GM23338 (cell line): ENCODE data around the gene CAV2. TPM values are rescaled to one million over a fixed set of nuclear protein-coding genes. Genes with fewer than 3 reads are reported as not detected.

Source experiments
- ATAC-seq: fragments of 200-7000 bp; cut with Tn5 transposase; 3 replicates; pipeline ENCODE4 v1.9.1; 2020
- DNase-seq: peaks from one replicate; pipeline ENCODE4 v3.0.0-alpha.2; 2015; ENCODE audit warnings: low spot score
- H2AFZ ChIP-seq: fragments of 200-600 bp; sonication (generic); 2 replicates; pipeline ENCODE4 v1.8.0; 2016; ENCODE audit warnings: antibody characterized with exemption, mild to moderate bottlenecking, moderate library complexity
- H3F3A ChIP-seq: fragments of 200-600 bp; sonication (generic); replicated peaks from 2 replicates; pipeline ENCODE4 v1.8.0; 2017; ENCODE audit warnings: antibody characterized with exemption, mixed run types, low read depth
- H3K27ac ChIP-seq: fragments of 200-600 bp; sonication (generic); 2 replicates; pipeline ENCODE4 v1.6.1; 2016; ENCODE audit warnings: low read depth
- H3K27me3 ChIP-seq: fragments of 200-600 bp; sonication (generic); 2 replicates; pipeline ENCODE4 v1.8.0; 2016; ENCODE audit warnings: mild to moderate bottlenecking, mixed run types, moderate library complexity; ENCODE audit not compliant: insufficient read depth
- H3K36me3 ChIP-seq: fragments of 200-600 bp; sonication (generic); 2 replicates; pipeline ENCODE4 v1.8.0; 2016; ENCODE audit warnings: mild to moderate bottlenecking; ENCODE audit not compliant: insufficient read depth
- H3K4me1 ChIP-seq: fragments of 200-600 bp; sonication (generic); 2 replicates; pipeline ENCODE4 v1.8.0; 2016; ENCODE audit warnings: mild to moderate bottlenecking, moderate library complexity; ENCODE audit not compliant: insufficient read depth
- H3K4me2 ChIP-seq: fragments of 200-600 bp; sonication (generic); 2 replicates; pipeline ENCODE4 v1.7.1; 2017; ENCODE audit warnings: mixed run types
- H3K4me3 ChIP-seq: fragments of 200-600 bp; sonication (generic); 2 replicates; pipeline ENCODE4 v1.6.1; 2016; ENCODE audit warnings: mixed run types
- H3K79me2 ChIP-seq: fragments of 200-600 bp; sonication (generic); replicated peaks from 2 replicates; pipeline ENCODE4 v1.8.0; 2017; ENCODE audit warnings: mild to moderate bottlenecking; ENCODE audit not compliant: insufficient read depth
- H3K9me2 ChIP-seq: fragments of 200-600 bp; sonication (generic); 2 replicates; pipeline ENCODE4 v1.8.0; 2017; ENCODE audit not compliant: insufficient read depth
- H4K20me1 ChIP-seq: fragments of 200-600 bp; sonication (generic); replicated peaks from 2 replicates; pipeline ENCODE4 v1.8.0; 2017; ENCODE audit warnings: mild to moderate bottlenecking; ENCODE audit not compliant: insufficient read depth
- H3K27ac Mint-ChIP-seq: 2 replicates; pipeline ENCODE4 v1.8.0; 2020; ENCODE audit warnings: inconsistent platforms, mild to moderate bottlenecking, moderate library complexity, mixed read lengths
- H3K27me3 Mint-ChIP-seq: 3 replicates; pipeline ENCODE4 v1.8.0; 2022; ENCODE audit warnings: low read depth, mild to moderate bottlenecking, moderate library complexity, mixed read lengths, inconsistent platforms; ENCODE audit not compliant: insufficient read depth, poor library complexity
- H3K36me3 Mint-ChIP-seq: 3 replicates; pipeline ENCODE4 v1.8.0; 2021; ENCODE audit warnings: low read depth, mild to moderate bottlenecking, inconsistent platforms, moderate library complexity, mixed read lengths
- H3K4me1 Mint-ChIP-seq: 3 replicates; pipeline ENCODE4 v1.8.0; 2020; ENCODE audit warnings: mild to moderate bottlenecking, inconsistent platforms, mixed read lengths
- H3K4me3 Mint-ChIP-seq: 3 replicates; pipeline ENCODE4 v1.8.0; 2021; ENCODE audit warnings: moderate library complexity, mild to moderate bottlenecking, inconsistent platforms, mixed read lengths
- H3K9me3 Mint-ChIP-seq: 3 replicates; pipeline ENCODE4 v1.8.0; 2020; ENCODE audit warnings: moderate library complexity, mild to moderate bottlenecking, inconsistent platforms, mixed read lengths
- EZH2 ChIP-seq: fragments of 200-600 bp; sonication (generic); IDR thresholded peaks from one replicate; pipeline ENCODE4 v1.8.0; 2017; ENCODE audit warnings: antibody characterized with exemption, mild to moderate bottlenecking, low read depth; ENCODE audit not compliant: unreplicated experiment
- EZH2phosphoT487 ChIP-seq: fragments of 200-600 bp; sonication (generic); IDR thresholded peaks from one replicate; pipeline ENCODE4 v1.8.1; 2018; ENCODE audit warnings: antibody characterized with exemption; ENCODE audit not compliant: unreplicated experiment
- JUNB ChIP-seq: IDR thresholded peaks from one replicate; pipeline ENCODE4 v1.6.1; 2016; ENCODE audit warnings: antibody characterized with exemption; ENCODE audit not compliant: unreplicated experiment
- NANOG ChIP-seq: IDR thresholded peaks from 2 replicates; pipeline ENCODE4 v1.6.1; 2016; ENCODE audit warnings: antibody characterized with exemption, borderline replicate concordance
- POLR2AphosphoS5 ChIP-seq: IDR thresholded peaks from 2 replicates; pipeline ENCODE4 v1.6.1; 2016; ENCODE audit warnings: antibody characterized with exemption, low read depth
- ZNF114 ChIP-seq: fragments of 250-450 bp; sonication (Bioruptor Pico); IDR thresholded peaks from 2 replicates; pipeline ENCODE4 v1.5.0; 2020; ENCODE audit warnings: mild to moderate bottlenecking, moderate library complexity
- ZNF331 ChIP-seq: fragments of 250-450 bp; sonication (Bioruptor Pico); IDR thresholded peaks from 2 replicates; pipeline ENCODE4 v1.5.0; 2020; ENCODE audit warnings: low read depth, mild to moderate bottlenecking, moderate library complexity
- polyA plus RNA-seq: library from polyadenylated mRNA; unstranded; fragments of >200 nt; fragmentation: Nextera tagmentation; extraction: Ambion mirVana; gene quantifications from 2 replicates; pipeline ENCODE4 v1.2.1, GENCODE V29; 2016
- total RNA-seq: library from RNA; depleted of rRNA; stranded (reverse); fragments of >200 nt; shearing (Covaris generic); gene quantifications from 2 replicates; pipeline ENCODE4 v1.2.3, GENCODE V29; 2014
- TF ChIP-seq, protein P1 (sequence below): IDR thresholded peaks from 2 replicates; pipeline ENCODE4 v1.6.1; 2016; ENCODE audit warnings: antibody characterized with exemption
- TF ChIP-seq, protein P2 (sequence below): fragments of 250-450 bp; sonication (Bioruptor Pico); IDR thresholded peaks from 2 replicates; pipeline ENCODE4 v1.5.0; 2020; ENCODE audit warnings: mild to moderate bottlenecking, moderate library complexity
- TF ChIP-seq, protein P3 (sequence below), 2 experiments: fragments of 200-600 bp in 1 of 2; sonication (generic) in 1 of 2; conservative IDR thresholded peaks; 2 replicates each; pipeline versions ENCODE4 v1.5.1 to v1.6.1; 2016 to 2017; ENCODE audit warnings: antibody characterized with exemption in 2 of 2, low read depth in 2 of 2, mild to moderate bottlenecking in 2 of 2, moderate library complexity in 1 of 2
- TF ChIP-seq, protein P4 (sequence below): IDR thresholded peaks from one replicate; pipeline ENCODE4 v1.6.1; 2018; ENCODE audit warnings: antibody characterized with exemption; ENCODE audit not compliant: unreplicated experiment

CAV2 gene
- total and polyA plus RNA-seq, 2 experiments from 2014 or later = 4.2 to 6.6 TPM

DNA sequence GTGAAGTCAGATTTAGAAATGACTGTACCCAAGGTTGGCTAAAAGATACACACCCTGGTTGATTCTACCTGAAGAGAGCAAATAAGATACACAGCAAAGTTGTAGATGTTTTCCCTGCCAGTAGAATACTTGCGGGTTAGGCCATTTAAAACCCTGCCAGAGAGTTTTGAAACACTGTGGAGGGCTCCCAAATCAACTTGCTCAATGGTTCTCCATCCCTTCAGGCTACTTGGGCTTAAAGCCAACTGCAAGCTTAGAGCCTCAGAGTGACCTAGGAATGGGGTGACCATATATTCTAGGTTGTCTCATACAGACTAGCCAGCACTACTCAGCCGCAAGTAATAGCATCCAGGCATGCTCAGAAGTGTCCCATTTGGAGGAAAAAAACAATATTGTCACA, 35.3 kb downstream of the CAV2 start:
- H4K20me1 ChIP-seq = no peaks in the 10 kb centered on the region
- H3K79me2 ChIP-seq = no peaks in the 10 kb centered on the region
- no peaks in the 10 kb centered on the region; the same call in 1 of the 2 replicates for H3K4me1 ChIP-seq
- Mint-ChIP-seq H3K4me1 (no peaks in the 10 kb centered on the region; the same call in 1 of the 3 replicates), H3K36me3 (no peaks in the 10 kb centered on the region), H3K4me3 (no peak overlapping the region), H3K27ac (no peak overlapping the region), H3K9me3 (no peaks in the 10 kb centered on the region; the same call in 2 of the 3 replicates), H3K27me3 (no peaks in the 10 kb centered on the region)
- H3K9me2 ChIP-seq = no peaks in the 10 kb centered on the region
- ATAC-seq = no peak
- no peak overlapping the region for H3K27ac ChIP-seq
- DNase-seq = no peak
- H3K36me3 ChIP-seq = no peaks in the 10 kb centered on the region
- no peaks in the 10 kb centered on the region for H3F3A ChIP-seq
- TF ChIP-seq, protein P1, sequence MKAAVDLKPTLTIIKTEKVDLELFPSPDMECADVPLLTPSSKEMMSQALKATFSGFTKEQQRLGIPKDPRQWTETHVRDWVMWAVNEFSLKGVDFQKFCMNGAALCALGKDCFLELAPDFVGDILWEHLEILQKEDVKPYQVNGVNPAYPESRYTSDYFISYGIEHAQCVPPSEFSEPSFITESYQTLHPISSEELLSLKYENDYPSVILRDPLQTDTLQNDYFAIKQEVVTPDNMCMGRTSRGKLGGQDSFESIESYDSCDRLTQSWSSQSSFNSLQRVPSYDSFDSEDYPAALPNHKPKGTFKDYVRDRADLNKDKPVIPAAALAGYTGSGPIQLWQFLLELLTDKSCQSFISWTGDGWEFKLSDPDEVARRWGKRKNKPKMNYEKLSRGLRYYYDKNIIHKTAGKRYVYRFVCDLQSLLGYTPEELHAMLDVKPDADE = no peak
- TF ChIP-seq, protein P2, sequence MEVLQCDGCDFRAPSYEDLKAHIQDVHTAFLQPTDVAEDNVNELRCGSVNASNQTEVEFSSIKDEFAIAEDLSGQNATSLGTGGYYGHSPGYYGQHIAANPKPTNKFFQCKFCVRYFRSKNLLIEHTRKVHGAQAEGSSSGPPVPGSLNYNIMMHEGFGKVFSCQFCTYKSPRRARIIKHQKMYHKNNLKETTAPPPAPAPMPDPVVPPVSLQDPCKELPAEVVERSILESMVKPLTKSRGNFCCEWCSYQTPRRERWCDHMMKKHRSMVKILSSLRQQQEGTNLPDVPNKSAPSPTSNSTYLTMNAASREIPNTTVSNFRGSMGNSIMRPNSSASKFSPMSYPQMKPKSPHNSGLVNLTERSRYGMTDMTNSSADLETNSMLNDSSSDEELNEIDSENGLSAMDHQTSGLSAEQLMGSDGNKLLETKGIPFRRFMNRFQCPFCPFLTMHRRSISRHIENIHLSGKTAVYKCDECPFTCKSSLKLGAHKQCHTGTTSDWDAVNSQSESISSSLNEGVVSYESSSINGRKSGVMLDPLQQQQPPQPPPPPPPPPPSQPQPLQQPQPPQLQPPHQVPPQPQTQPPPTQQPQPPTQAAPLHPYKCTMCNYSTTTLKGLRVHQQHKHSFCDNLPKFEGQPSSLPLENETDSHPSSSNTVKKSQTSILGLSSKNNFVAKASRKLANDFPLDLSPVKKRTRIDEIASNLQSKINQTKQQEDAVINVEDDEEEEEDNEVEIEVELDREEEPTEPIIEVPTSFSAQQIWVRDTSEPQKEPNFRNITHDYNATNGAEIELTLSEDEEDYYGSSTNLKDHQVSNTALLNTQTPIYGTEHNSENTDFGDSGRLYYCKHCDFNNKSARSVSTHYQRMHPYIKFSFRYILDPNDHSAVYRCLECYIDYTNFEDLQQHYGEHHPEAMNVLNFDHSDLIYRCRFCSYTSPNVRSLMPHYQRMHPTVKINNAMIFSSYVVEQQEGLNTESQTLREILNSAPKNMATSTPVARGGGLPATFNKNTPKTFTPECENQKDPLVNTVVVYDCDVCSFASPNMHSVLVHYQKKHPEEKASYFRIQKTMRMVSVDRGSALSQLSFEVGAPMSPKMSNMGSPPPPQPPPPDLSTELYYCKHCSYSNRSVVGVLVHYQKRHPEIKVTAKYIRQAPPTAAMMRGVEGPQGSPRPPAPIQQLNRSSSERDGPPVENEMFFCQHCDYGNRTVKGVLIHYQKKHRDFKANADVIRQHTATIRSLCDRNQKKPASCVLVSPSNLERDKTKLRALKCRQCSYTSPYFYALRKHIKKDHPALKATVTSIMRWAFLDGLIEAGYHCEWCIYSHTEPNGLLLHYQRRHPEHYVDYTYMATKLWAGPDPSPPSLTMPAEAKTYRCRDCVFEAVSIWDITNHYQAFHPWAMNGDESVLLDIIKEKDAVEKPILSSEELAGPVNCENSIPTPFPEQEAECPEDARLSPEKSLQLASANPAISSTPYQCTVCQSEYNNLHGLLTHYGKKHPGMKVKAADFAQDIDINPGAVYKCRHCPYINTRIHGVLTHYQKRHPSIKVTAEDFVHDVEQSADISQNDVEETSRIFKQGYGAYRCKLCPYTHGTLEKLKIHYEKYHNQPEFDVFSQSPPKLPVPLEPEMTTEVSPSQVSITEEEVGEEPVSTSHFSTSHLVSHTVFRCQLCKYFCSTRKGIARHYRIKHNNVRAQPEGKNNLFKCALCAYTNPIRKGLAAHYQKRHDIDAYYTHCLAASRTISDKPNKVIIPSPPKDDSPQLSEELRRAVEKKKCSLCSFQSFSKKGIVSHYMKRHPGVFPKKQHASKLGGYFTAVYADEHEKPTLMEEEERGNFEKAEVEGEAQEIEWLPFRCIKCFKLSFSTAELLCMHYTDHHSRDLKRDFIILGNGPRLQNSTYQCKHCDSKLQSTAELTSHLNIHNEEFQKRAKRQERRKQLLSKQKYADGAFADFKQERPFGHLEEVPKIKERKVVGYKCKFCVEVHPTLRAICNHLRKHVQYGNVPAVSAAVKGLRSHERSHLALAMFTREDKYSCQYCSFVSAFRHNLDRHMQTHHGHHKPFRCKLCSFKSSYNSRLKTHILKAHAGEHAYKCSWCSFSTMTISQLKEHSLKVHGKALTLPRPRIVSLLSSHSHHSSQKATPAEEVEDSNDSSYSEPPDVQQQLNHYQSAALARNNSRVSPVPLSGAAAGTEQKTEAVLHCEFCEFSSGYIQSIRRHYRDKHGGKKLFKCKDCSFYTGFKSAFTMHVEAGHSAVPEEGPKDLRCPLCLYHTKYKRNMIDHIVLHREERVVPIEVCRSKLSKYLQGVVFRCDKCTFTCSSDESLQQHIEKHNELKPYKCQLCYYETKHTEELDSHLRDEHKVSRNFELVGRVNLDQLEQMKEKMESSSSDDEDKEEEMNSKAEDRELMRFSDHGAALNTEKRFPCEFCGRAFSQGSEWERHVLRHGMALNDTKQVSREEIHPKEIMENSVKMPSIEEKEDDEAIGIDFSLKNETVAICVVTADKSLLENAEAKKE = no peak
- TF ChIP-seq JUNB = no peak
- no peak for TF ChIP-seq ZNF331 (CRISPR knock-in tag)
- TF ChIP-seq ZNF114 (CRISPR knock-in tag) = no peak
- TF ChIP-seq, protein P3, sequence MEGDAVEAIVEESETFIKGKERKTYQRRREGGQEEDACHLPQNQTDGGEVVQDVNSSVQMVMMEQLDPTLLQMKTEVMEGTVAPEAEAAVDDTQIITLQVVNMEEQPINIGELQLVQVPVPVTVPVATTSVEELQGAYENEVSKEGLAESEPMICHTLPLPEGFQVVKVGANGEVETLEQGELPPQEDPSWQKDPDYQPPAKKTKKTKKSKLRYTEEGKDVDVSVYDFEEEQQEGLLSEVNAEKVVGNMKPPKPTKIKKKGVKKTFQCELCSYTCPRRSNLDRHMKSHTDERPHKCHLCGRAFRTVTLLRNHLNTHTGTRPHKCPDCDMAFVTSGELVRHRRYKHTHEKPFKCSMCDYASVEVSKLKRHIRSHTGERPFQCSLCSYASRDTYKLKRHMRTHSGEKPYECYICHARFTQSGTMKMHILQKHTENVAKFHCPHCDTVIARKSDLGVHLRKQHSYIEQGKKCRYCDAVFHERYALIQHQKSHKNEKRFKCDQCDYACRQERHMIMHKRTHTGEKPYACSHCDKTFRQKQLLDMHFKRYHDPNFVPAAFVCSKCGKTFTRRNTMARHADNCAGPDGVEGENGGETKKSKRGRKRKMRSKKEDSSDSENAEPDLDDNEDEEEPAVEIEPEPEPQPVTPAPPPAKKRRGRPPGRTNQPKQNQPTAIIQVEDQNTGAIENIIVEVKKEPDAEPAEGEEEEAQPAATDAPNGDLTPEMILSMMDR (conservative IDR thresholded peaks at IDR 0.05; ENCODE audit: low read depth in 2 of 2) = no peak
- no peak for TF ChIP-seq NANOG
- no peak for TF ChIP-seq EZH2phosphoT487
- no peak for TF ChIP-seq EZH2
- no peak for TF ChIP-seq POLR2AphosphoS5
- TF ChIP-seq, protein P4, sequence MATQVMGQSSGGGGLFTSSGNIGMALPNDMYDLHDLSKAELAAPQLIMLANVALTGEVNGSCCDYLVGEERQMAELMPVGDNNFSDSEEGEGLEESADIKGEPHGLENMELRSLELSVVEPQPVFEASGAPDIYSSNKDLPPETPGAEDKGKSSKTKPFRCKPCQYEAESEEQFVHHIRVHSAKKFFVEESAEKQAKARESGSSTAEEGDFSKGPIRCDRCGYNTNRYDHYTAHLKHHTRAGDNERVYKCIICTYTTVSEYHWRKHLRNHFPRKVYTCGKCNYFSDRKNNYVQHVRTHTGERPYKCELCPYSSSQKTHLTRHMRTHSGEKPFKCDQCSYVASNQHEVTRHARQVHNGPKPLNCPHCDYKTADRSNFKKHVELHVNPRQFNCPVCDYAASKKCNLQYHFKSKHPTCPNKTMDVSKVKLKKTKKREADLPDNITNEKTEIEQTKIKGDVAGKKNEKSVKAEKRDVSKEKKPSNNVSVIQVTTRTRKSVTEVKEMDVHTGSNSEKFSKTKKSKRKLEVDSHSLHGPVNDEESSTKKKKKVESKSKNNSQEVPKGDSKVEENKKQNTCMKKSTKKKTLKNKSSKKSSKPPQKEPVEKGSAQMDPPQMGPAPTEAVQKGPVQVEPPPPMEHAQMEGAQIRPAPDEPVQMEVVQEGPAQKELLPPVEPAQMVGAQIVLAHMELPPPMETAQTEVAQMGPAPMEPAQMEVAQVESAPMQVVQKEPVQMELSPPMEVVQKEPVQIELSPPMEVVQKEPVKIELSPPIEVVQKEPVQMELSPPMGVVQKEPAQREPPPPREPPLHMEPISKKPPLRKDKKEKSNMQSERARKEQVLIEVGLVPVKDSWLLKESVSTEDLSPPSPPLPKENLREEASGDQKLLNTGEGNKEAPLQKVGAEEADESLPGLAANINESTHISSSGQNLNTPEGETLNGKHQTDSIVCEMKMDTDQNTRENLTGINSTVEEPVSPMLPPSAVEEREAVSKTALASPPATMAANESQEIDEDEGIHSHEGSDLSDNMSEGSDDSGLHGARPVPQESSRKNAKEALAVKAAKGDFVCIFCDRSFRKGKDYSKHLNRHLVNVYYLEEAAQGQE = no peak
- no peak overlapping the region for H2AFZ ChIP-seq
- no peak overlapping the region for H3K4me2 ChIP-seq
- H3K27me3 ChIP-seq = no peaks in the 10 kb centered on the region
- H3K4me3 ChIP-seq = no peak overlapping the region
